HUES64 (cell line): ENCODE data around the gene MAPK1.
A peak's percentile ranks its signal among the peaks of the same experiment; 100 is the strongest.
"Not testable (repeated sequence)": the region's sequence is repeated elsewhere in the genome, so short reads cannot be mapped to it uniquely, and the experiment has no call there.

Source experiments
- H3K27ac ChIP-seq: 2 replicates; pipeline ENCODE4 v1.7.0; 2013; ENCODE audit warnings: low read depth, low read length, inconsistent platforms
- H3K27me3 ChIP-seq: 2 replicates; pipeline ENCODE4 v1.6.1; 2013; ENCODE audit warnings: mild to moderate bottlenecking, low read length; ENCODE audit not compliant: insufficient read depth
- H3K36me3 ChIP-seq: 2 replicates; pipeline ENCODE4 v1.6.1; 2013; ENCODE audit warnings: mild to moderate bottlenecking, low read length; ENCODE audit not compliant: insufficient read depth
- H3K4me1 ChIP-seq: 2 replicates; pipeline ENCODE4 v1.6.1; 2013; ENCODE audit warnings: mild to moderate bottlenecking, low read length, moderate library complexity; ENCODE audit not compliant: insufficient read depth
- H3K4me3 ChIP-seq: 2 replicates; pipeline ENCODE4 v1.5.1; 2013; ENCODE audit warnings: mild to moderate bottlenecking, low read length, moderate library complexity
- H3K9ac ChIP-seq: 2 replicates; pipeline ENCODE4 v1.6.1; 2013; ENCODE audit warnings: mild to moderate bottlenecking, low read depth, low read length
- H3K9me3 ChIP-seq: 2 replicates; pipeline ENCODE4 v1.6.1; 2013; ENCODE audit warnings: low read depth, low read length; ENCODE audit not compliant: insufficient read depth
- WGBS: fragments of 150-250, 120-280 bp; methylation state at CpG from one replicate; pipeline ENCODE4 v1.1.7; 2013; ENCODE audit warnings: missing lambda C conversion rate; 5-methylcytosine and 5-hydroxymethylcytosine counted together

MAPK1 gene

GRCh38 chr22:21738081-21738480, 129.4 kb downstream of the MAPK1 start:
- Histone ChIP-seq H3K9ac (no peak overlapping the region), H3K4me3 (no peak overlapping the region), H3K9me3 (no peaks in the 10 kb centered on the region), H3K4me1 (peaks cover 6% of the 10 kb centered on the region; the same call in 1 of the 2 replicates), H3K27ac (no peak overlapping the region), H3K36me3 (no peaks in the 10 kb centered on the region), H3K27me3 (peaks cover 28% of the 10 kb centered on the region)
- 93% methylated on average over 8 of the region's 8 CpGs for WGBS

GRCh38 chr22:21736948-21737347, 130.5 kb downstream of the MAPK1 start:
- Histone ChIP-seq H3K9ac (no peak overlapping the region), H3K36me3 (no peaks in the 10 kb centered on the region), H3K27ac (no peak overlapping the region), H3K27me3 (peaks cover 28% of the 10 kb centered on the region), H3K9me3 (no peaks in the 10 kb centered on the region), H3K4me3 (no peak overlapping the region), H3K4me1 (peaks cover 6% of the 10 kb centered on the region; the same call in 1 of the 2 replicates)
- WGBS = 89% methylated on average over 9 of the region's 9 CpGs

DNA sequence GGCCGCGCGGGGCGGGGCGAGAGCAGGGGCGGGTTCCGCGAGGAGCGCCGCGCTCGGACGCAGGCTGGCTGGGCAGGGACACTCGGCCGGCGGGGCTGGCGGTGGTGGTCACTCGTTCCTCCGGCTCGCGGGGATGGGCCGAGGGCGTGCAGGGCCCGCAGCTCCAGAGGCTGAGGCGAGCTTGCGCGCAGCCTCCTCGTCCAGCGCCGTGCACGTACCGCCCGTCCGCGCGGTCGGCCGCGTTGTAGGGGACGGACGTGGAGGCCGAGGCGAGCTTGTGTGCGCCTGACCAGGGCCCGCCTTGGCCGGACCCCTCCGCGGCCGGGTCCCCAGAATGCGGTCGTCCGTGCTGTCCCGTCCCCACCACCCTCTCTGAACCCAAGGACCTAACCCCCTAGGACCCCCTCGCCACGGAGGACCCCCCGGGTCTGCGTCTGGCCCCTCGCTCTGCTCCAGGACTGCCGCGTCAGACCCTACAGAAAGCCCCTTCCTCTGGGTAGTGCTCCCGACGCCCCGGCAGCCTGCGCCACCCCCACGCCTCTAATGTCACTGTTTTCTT, 131.3 kb downstream of the MAPK1 start:
- H3K9ac ChIP-seq = peak overlapping the region; percentile 58; the same call in 1 of the 2 replicates
- peak overlapping the region; percentile 59 for H3K4me3 ChIP-seq
- H3K27me3 ChIP-seq = peaks cover 28% of the 10 kb centered on the region

GRCh38 chr22:21735200-21736083, 132.0 kb downstream of the MAPK1 start, which contains the start of gene YPEL1:
Gene YPEL1, minus strand, starts transcription at chr22:21735794. Its CDS starts 25,050 bp downstream, at chr22:21710744.
- peaks cover 6% of the 10 kb centered on the region; the same call in 1 of the 2 replicates for H3K4me1 ChIP-seq
- H3K36me3 ChIP-seq = no peaks in the 10 kb centered on the region
- peak within 1 kb of the TSS; percentile 63 for H3K27ac ChIP-seq
- peak within 1 kb of the TSS; percentile 94 for H3K9ac ChIP-seq
- peak within 1 kb of the TSS; percentile 84 for H3K4me3 ChIP-seq
- under 1% methylated on average over 101 of the region's 102 CpGs for WGBS
- no peaks in the 10 kb centered on the region for H3K9me3 ChIP-seq
- H3K27me3 ChIP-seq = peaks cover 28% of the 10 kb centered on the region

More for the DNA sequence above, 131.3 kb downstream of the MAPK1 start:
- Histone ChIP-seq H3K4me1 (peaks cover 6% of the 10 kb centered on the region; the same call in 1 of the 2 replicates), H3K36me3 (no peaks in the 10 kb centered on the region), H3K9me3 (no peaks in the 10 kb centered on the region), H3K27ac (no peak overlapping the region)
- 7% methylated on average over 65 of the region's 65 CpGs for WGBS

DNA sequence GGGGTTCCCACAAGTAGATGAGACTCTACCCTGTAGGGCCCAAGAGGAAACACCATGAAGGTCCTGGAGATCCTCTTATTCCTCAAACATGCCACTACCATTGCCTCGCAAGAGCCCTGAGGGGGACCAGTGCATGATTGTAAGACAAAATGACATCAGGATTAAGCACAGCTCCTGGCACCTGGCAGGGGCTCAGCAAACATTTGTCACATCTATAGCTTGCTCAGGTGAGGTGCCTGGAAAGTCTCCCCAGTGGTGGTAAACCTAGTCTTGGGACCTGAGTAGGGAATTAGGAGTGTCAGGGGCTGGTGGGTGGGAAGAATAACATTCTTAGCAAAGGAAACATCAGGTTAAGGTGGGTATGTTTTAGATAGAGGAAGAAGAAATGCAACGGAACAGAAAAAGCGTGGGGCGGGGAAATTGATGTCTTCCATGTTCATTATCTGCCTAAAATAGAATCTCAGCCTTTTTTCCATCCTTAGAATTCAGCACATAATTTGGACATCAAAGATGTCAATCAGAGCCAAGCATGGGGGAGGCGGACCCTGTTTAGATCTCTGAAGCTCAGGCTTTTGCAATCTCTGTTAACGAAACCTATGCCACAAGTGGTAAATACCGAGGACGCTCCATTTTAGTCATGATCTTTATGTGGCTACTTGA, 132.8 kb downstream of the MAPK1 start:
- H3K27me3 ChIP-seq = peaks cover 25% of the 10 kb centered on the region
- peak overlapping the region; percentile 94 for H3K9ac ChIP-seq
- H3K27ac ChIP-seq = no peak overlapping the region; the same call in 1 of the 2 replicates
- WGBS = 46% methylated on average over 8 of the region's 8 CpGs
- H3K4me1 ChIP-seq = peaks cover 6% of the 10 kb centered on the region; the same call in 1 of the 2 replicates
- no peaks in the 10 kb centered on the region for H3K9me3 ChIP-seq
- no peaks in the 10 kb centered on the region for H3K36me3 ChIP-seq
- H3K4me3 ChIP-seq = peak overlapping the region; percentile 84

DNA sequence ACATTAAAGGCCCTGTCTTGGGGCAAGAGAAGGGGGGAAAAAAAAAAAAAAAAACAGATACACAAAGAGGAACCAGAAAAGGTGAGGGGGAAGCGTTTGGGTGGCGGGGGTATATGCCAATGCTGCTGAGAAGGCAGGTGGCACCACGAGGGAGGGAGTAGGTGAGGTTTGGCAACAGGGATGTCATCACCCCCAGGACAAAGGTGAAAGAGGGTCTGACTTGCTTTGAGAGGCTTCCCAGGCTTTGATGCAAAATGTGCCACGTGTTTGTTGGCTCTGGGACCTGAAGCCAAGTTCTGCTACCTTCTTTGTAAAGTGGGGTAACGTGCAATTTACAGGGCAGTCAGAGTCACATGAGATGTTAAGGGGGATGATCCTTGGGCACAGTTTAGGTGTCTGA, 135.9 kb downstream of the MAPK1 start:
- H3K4me1 ChIP-seq = peaks cover 6% of the 10 kb centered on the region; the same call in 1 of the 2 replicates
- WGBS = 90% methylated on average over 5 of the region's 5 CpGs
- peaks cover 11% of the 10 kb centered on the region for H3K27me3 ChIP-seq

DNA sequence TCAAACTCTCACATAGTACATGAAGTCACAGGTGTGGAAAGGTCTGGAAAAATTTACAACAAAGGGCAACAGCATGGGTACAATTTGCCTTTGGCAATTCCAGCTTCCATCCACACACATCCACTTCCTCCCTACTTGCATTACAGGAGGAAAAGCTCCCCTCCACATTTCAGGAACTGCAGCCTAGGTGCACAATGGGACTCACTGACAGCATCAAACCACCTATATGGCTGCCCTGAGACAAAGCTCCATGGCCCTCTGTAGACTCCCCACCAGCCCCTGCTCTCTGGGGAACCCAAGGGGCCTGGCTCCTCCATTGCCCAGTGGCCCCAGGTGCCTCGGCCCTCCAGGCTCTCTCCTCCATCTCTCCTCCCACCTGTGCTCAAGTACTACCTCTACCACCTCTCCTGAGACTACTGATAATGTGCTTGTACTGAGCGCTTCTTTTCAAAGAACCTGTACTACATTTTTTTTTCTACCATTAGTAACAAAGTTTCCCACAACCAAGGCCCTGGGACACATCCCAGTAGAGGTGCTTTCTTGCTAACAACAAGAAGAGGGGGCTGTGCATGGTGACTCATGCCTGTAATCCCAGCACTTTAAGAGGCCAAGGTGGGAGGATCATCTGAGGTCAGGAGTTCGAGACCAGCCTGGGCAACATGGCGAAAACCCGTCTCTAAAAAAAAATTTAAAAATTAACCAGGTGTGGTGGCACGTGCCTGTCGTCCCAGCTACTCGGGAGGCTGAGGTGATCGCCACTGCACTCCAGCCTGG, 136.7 kb downstream of the MAPK1 start:
- Histone ChIP-seq H3K9me3 (no peaks in the 10 kb centered on the region), H3K36me3 (no peaks in the 10 kb centered on the region), H3K4me3 (no peak overlapping the region), H3K9ac (no peak overlapping the region), H3K4me1 (peaks cover 9% of the 10 kb centered on the region; the same call in 1 of the 2 replicates), H3K27me3 (peaks cover 8% of the 10 kb centered on the region; the same call in 1 of the 2 replicates), H3K27ac (no peak overlapping the region)
- 94% methylated on average over 9 of the region's 9 CpGs for whole genome bisulfite sequencing

More for the DNA sequence above, 135.9 kb downstream of the MAPK1 start:
- H3K9me3 ChIP-seq = no peaks in the 10 kb centered on the region
- no peak overlapping the region for H3K9ac ChIP-seq
- H3K27ac ChIP-seq = no peak overlapping the region
- no peak overlapping the region for H3K4me3 ChIP-seq
- H3K36me3 ChIP-seq = no peaks in the 10 kb centered on the region

DNA sequence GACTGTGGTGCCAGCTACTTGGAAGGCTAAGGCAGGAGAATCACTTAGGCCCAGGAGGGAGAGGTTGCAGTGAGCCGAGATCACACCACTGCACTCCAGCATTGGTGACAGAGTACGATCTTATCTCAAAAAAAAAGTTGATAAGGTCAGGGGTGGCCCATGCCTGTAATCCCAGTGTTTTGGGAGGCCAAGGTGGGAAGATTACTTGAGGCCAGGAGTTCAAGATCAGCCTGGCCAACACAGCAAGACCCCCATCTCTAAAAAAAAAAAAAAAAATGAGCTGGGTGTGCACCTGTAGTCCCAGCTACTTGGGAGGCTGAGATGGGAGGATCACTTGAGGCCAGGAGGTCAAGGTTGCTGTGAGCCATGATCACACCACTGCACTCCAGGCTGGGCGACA, 138.3 kb downstream of the MAPK1 start:
- H3K9ac ChIP-seq, H3K4me1 ChIP-seq, H3K27me3 ChIP-seq, H3K27ac ChIP-seq, H3K9me3 ChIP-seq, H3K36me3 ChIP-seq, H3K4me3 ChIP-seq: not testable (repeated sequence)
- 93% methylated on average over 2 of the region's 3 CpGs for WGBS

GRCh38 chr22:21728270-21728669, 139.2 kb downstream of the MAPK1 start:
- 85% methylated on average over 12 of the region's 12 CpGs for WGBS
- Histone ChIP-seq H3K27ac (no peak overlapping the region), H3K9me3 (no peaks in the 10 kb centered on the region), H3K4me3 (no peak overlapping the region), H3K36me3 (no peaks in the 10 kb centered on the region), H3K27me3 (no peaks in the 10 kb centered on the region), H3K4me1 (0 out of 2 replicates have a peak, but pooled peaks cover 4% of the 10 kb centered on the region), H3K9ac (no peak overlapping the region)

GRCh38 chr22:21727768-21728167, 139.7 kb downstream of the MAPK1 start:
- Histone ChIP-seq H3K4me1 (0 out of 2 replicates have a peak, but pooled peaks cover 4% of the 10 kb centered on the region), H3K27me3 (no peaks in the 10 kb centered on the region), H3K27ac (no peak overlapping the region), H3K9ac (no peak overlapping the region), H3K9me3 (no peaks in the 10 kb centered on the region), H3K4me3 (no peak overlapping the region), H3K36me3 (no peaks in the 10 kb centered on the region)
- WGBS = 97% methylated on average over 10 of the region's 10 CpGs
